GM21737 (cell line): Measurements from ENCODE around the gene ANGPTL8.

Experiments used
- ATAC-seq: cut with Tn5 transposase; IDR thresholded peaks from one replicate; pipeline ENCODE4 v1.9.1; 2021; ENCODE audit warnings: mild to moderate bottlenecking, moderate library complexity; ENCODE audit not compliant: unreplicated experiment

Gene ANGPTL8

DNA sequence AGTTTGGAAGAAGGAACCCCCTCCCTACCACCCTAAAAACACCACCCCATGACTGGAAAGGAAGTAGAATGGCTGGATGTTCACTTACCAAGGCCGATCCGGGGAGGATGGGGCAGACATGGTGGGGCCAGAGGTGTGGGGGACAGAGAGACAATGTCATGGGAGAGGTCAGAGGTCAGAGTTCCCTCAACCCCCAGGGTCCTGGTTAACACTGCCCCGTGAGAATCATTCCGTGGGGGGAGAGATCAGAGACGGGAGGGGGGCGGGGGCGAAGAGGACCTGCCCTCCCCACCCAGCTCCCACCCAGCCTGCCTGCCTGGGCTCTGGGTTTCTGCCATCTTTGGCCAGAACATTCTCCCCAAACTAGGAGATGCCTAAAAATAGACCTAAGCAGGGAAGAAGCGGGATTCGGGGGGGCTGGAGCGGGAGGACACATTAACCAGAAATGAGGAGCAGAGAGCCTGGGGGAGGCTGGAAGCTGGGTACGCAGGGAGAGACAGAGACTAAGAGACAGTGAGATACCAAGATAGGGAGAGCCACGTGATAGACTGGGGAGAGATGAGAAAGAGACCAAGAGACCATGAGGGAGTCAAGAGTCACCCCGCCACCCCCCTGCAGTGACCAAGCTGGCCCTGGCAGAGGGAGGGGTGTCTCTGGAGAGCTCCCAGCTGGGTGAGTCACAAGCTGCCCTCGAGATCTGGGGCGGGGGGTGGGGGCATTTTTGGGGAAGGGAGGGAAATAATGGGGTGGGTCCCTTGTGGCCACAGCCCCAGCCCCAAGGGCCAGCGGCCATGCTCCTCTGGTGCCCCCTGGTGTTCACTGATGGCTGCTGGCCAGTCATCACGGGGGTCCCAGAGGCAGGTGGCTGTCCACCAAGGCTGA is 36.0 kb upstream of the ANGPTL8 start:
- ATAC-seq: no peak

DNA sequence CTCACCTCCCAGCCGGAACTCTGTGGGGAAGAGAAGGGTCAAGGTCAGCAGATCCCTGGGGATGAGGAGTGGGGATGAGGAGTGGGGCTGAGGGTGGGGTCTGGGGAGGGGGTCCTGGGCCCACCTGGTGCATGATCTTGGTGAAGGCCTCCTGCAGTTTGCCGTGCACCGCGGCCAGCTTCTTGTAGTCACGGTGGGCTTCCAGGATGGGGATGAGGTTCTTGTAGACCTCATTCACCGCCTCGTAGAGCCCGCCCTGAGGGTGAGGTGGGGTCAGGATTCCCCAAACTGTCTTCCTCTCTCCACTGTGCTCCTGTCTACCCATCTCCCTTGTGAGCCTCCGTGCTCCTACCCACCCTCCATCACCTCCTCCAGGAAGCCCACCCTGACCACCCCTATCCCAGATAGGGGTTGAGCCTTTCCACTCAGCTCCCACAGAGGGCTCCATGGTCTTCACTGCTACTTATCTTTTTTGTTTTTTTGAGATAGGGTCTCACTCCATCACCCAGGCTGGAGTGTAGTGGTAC is 35.3 kb upstream of the ANGPTL8 start:
- no peak for ATAC-seq

DNA sequence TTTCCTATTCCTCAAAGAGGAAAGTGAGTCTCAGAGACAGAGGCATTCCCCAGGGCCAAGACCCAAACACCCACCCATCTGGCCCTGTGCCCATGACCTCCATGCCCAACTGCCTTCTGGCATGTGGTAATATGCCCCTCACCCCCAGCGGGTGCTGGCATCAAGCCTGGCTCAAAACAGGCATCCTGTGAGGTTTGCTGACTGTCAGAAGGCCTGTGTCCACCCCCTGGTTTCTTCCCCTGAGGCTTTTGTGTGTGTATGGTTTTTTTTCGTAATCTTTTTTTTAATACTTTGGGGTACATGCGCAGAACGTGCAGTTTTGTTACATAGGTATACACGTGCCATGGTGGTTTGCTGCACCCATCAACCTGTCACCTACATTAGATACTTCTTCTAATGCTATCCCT is 34.5 kb upstream of the ANGPTL8 start:
- ATAC-seq: no peak

- no peak for ATAC-seq
These were observed 33.4 kb upstream of the ANGPTL8 start for GRCh38 chr19:11205939-11206570.

- no peak for ATAC-seq
These were observed 30.6 kb upstream of the ANGPTL8 start for GRCh38 chr19:11208561-11209471.

- ATAC-seq: no peak
These were observed 29.4 kb upstream of the ANGPTL8 start for GRCh38 chr19:11209839-11210655.

- no peak for ATAC-seq
These were observed 28.8 kb upstream of the ANGPTL8 start for GRCh38 chr19:11210656-11210928.

- no peak for ATAC-seq
These were observed 25.0 kb upstream of the ANGPTL8 start for GRCh38 chr19:11214387-11214786.

DNA sequence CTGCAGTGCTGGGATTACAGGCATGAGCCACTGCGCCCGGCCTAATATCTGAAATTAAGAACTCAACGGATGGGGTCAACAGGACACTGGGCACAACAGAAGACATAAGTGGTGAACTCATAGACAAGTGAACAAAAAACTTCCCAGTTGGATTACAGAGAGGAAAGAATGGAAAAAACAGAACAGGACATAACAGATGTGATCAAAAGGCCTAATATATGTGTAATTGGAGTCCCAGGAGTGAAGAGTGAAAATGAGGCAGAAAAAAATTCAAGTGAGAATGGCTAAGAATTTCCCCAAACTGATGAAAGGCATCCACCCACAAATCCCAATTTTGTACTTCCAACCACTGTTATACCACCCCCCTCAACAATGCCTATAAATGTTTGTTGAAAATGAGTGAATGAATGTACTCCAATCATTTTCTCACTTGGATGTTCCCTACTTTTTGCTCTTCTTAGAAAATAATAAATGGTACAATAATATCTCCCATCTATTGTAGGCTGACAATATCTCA is 18.3 kb upstream of the ANGPTL8 start:
- no peak for ATAC-seq

DNA sequence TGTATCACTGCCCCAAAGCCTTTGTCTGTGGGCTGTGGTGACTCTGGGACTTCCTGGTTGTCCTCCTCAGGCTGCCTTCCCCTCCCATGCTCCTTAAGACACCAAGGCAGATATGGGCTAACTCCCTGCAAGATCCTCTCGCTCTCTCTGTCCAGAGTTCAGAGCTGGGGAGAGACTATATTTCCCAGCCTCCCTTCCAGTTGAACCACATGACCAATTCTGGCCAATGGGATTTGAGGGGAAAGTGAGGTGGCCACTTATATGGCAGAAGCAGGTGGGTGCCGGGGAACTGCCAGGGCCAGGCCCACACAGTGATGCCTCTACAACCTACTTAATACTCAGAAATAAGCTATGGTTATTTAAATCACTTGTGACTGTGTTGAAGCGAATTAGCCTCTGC is 16.2 kb upstream of the ANGPTL8 start:
- ATAC-seq: no peak

DNA sequence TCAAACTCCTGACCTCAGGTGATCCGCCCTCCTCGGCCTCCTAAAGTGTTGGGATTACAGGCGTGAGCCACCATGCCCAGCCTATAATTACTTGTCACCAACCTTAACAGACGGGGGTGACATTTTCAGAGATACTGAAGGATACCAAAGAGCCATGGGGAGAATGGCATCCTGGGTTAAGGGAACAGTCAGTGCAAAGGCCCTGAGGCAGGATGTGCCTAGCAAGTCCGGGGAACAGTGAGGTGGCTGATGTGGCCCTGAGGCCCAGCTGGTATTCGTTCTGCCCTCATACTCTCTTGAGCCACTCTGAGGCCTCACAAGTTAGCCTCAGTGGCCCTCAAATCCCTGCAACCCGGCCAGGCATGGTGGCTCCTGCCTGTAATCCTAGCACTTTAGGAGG is 15.0 kb upstream of the ANGPTL8 start:
- no peak for ATAC-seq

GRCh38 chr19:11225172-11225571 is 14.2 kb upstream of the ANGPTL8 start:
- ATAC-seq: no peak

- no peak for ATAC-seq
These were observed 13.6 kb upstream of the ANGPTL8 start for GRCh38 chr19:11225815-11226214.

- ATAC-seq: no peak
These were observed 12.7 kb upstream of the ANGPTL8 start for GRCh38 chr19:11226716-11227166.

DNA sequence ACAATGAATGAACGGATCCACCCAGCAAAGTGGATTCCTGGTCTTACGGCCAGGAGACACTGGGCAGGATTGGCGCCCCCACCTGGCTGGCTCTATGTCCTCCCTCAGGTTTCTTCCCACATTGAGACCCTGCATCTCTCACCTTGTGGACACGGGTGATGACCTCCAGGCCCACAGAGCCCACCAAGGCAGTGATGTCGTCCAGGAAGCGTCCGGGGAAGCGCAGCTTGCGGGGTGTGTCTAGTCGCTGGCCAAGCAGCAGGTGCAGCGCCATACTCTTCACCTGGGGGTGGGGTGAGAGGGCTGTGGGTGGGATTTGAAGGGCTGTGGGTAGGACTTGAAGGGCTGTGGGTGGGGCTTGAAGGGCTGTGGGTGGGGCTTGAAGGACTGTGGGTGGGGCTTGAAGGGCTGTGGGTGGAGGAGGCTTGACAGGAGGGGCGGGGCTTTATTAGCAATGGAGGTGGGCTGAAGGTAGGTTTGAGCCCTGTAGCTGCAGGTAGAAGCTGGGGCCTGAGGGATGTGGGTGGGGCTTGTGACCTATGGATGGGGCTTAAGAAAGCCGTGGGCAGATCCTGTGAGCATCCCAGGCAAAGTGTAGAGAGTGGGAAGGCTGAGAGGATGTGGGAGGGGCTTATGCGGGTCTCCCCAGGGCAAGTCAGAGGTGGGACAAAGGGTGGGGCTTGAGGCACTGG is 12.1 kb upstream of the ANGPTL8 start:
- no peak for ATAC-seq

- ATAC-seq: no peak
These were observed 8.6 kb upstream of the ANGPTL8 start for GRCh38 chr19:11230621-11231386.

DNA sequence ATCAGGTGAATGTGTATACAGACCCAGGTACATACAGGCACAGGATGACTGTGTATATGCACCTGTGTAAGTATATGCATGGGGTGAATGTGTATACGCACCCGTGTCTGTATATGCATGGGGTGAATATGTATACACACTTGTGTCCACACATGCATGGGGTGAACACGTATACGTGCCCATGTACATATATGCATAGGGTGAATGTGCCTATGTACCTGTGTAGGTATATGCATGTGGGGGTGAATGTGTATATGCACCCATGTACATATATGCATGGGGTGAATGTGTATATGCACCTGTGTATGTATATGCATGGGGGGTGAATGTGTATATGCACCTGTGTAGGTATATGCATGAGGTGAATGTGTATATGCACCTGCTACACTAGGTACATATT is 6.9 kb upstream of the ANGPTL8 start:
- ATAC-seq: no peak

DNA sequence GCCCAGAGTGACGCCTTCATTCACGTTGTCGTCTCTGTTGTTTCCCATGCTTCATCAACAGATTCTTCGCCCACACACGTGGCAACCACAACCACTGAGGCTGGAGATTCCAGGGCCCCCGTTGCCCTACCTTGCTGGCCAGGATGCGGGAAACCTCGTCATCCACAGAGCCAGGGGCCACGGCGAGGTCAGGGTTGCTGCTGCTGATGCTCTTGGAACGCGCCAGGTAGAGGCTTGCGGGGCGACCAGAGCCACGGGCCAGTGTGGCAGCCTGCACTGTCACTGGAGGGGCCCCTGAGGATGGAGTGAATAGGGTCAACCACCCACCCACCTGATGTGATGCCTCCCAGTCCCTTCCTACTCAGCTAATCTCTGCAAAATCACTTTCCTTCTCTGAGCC is 6.3 kb upstream of the ANGPTL8 start:
- no peak for ATAC-seq
